GM18505 (cell line): Measurements from ENCODE around the gene MGP.

Experiments used
- ATAC-seq: cut with Tn5 transposase; IDR thresholded peaks from one replicate; pipeline ENCODE4 v1.9.1; 2021; ENCODE audit not compliant: unreplicated experiment
- POLR2A ChIP-seq: IDR thresholded peaks from 4 replicates; pipeline ENCODE4 v1.6.1; 2011; ENCODE audit warnings: borderline replicate concordance; ENCODE audit not compliant: insufficient read depth, insufficient read length; ENCODE audit errors: extremely low read depth

Gene MGP

DNA sequence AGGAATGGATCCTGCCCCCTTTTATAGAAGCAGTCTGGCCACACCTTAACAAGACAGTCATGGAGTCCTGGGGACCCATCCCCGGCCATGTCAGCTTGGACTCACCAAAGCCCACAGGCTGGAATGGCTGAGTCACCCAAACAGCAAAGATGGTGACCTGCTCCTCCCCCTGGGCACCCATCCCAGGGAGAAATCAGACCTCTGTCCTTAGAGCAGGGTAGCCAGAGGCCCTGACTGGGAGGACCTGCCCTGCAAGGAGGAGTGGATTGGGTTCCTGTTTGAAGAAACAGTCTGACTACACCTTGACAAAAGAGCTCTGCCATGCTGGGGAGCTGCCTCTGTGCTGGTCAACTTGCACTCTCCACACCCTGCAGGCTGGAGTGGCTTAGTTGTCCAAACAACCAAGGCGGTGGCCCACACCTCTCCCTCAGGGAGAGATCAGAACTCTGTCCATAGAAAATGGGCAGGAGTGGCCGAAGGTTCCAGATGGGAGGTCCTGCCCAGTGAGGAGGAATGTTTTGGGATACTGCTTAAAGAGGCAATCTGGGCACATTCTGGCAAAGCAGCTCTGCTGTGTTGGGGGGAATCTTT lies 16.6 kb downstream of the MGP start:
- no peak for TF ChIP-seq POLR2A
- no peak for ATAC-seq

DNA sequence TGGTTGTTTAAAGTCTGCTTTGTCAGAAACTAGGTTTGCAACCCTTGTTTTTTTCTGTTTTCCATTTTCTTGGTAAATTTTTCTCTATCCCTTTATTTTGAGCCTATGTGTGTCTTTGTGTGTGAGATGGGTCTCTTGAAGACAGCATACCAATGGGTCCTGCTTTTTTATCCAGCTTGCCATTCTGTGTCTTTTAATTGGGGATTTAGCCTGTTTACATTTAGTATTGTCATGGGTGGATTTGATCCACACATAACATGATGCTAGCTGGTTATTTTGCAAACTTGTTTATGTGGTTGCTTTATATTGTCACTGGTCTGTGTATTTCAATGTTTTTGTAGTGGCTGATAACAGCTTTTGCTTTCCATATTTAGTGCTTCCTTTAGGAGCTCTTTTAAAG lies 25.2 kb downstream of the MGP start:
- no peak for ATAC-seq
- no peak for TF ChIP-seq POLR2A

DNA sequence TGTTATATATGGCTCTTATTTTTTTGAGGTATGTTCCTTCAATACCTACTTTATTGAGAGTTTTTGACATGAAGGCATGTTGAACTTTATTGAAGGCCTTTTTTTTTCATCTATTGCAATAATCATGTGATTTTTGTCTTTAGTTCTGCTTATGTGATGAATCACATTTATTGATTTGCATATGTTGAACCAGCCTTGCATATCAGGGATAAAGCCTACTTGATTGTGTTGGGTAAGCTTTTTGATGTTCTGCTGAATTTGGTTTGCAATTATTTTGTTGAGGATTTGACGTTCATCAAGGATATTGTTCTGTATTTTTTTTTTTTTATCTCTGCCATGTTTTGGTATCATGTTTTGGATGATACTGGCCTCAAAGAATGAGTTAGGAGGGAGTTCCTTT lies 27.1 kb downstream of the MGP start:
- TF ChIP-seq POLR2A: no peak
- ATAC-seq: no peak

DNA sequence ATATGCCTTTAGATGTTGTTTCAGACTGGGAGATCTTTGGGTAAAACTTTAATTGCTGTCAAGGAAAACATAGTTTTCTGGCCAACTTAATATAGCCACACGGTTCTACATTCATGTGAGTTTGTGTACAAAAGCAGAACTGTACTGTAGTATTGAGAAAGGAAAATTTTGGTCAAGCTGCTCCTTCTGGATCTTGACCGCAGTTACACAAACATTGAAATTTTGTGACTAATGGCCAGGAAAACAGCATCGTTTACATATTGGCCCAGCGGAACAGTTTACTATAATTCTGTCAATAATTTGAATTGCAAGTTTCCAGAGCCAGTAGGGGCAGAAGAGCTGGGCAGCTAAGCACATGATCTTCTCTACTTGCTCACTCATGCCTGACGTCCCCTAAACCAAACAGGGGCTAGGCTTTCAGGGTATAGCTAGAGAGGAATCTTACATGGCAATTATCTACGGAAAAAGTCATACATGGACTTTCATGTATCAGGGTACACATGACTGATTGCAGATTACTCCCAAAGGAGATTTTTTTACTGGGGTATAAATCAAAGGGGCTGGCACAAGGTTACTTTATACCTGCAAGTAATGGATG lies 31.0 kb downstream of the MGP start:
- no peak for TF ChIP-seq POLR2A
- no peak for ATAC-seq

DNA sequence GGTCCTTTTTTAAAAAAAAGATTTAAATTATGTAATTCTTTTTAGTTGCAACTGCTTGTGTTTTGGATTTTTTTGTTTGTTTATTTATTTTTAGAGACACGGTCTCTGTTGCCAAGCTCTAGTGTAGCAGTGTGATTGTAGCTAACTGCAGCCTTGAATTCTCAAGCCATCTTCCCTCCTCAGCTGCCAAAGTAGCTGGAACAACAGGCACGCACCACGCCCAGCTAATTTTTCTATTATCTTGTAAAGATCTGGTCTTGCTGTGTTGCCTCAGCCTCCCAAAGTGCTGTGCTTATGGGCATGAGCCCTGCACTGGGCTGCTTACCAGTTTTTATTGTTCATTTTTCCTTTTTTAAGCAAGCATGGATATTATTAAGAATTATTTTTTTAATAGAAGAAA lies 31.7 kb downstream of the MGP start:
- ATAC-seq: no peak
- TF ChIP-seq POLR2A: no peak

DNA sequence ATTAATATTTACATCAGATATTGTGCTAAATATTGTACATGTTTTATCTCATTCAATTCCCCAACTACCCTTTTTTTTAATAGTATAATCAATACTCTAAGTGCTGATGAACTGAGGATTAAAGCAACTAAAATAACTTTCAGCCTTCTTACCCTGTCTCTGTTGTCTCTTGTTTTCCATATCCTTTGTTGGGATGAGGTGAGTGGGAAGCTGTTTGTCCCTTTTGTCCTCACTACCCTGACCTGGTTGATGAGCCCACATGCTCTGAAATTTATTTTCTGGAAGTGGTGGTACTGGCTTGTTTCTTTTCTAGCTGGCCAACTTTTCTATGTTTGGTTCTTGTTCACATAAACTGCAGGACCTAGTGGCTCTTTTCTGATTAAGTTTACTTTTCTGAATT lies 32.8 kb downstream of the MGP start:
- no peak for ATAC-seq
- TF ChIP-seq POLR2A: no peak

DNA sequence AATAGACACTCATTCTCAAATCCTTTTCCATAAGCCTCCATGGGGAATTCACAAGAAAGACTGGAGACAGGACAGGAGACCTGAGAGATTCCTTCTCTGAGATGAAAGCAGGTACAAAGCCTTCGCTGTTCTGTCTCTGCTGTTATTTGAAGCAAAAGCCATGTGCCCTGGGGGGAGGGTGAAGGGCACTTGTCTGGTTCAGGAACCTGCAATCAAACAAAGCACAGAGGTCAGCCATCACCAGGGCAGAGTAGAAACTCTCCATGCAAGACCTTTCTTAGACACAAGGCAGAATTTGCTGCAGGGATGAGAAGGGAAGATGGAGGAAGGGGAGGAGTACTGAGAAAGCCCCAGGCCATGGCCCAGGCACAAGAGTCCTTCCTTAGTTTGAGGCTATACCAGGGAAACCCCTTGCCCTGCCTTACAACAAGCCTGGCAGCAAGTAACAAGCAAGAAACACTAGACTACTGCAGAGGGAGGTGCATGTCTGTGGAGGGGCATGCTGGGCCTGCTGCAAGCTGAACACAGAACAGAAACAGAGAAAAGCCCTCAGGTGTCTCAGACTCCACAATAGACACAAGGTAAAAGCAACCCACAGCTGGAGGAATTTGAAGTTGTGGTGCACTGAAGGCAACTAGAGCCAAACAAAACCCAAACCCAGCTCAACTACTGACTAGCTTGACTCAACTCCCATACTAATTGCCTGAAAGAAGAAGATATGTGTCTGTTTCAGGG lies 34.6 kb downstream of the MGP start:
- no peak for TF ChIP-seq POLR2A

DNA sequence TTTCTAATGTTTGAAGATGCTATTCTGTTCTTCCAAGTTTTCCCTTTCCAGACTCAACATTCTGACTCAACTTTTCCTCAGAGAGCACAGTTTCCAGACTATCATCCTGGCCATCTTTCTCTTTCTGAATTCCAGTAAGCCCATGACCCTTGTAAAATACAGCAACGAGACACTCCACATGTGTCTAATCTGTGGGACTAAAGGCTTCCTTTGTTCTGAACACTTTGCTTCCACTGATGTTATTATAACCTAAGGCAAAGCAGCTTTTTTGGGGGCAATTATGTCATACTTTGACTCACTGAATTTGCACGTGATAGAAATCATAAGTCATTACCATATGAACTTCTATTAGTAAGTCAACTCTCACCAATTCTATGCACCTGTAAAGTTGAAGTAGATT lies 36.0 kb downstream of the MGP start:
- TF ChIP-seq POLR2A: no peak
- no peak for ATAC-seq

More for the DNA sequence above, 34.6 kb downstream of the MGP start:
- peak; percentile 58 for ATAC-seq

DNA sequence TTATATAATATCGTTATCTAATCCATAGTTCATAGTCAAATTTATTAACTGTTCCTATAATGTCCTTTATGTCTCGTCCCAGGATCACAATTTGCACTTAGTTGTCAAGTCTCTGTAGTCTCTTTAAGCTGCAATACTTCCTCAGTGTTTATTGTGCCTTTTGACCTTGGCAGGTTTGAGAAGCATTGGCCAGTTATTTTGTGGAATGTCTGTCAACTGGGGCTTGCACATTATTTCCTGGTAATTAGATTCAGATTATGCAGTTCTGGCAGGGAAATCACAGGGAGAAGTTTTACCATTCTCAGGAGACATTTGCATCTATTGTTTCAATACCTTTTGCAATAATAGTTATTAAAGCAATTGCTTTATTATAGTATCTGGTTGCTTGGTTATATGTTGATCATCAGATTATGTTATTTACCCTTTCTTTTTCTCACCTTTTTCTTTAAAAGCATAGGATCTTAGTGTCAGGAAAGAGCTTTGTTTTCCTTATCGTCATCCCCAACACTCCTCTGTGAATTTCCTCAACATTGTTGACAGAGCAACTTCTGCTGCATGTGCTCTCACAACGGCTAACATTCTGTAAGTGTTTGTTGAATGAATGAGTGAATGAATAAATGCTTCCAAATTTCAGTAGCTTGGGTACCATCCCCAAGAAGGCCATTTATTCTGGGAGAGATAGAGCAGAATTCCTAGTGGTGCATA lies 38.6 kb downstream of the MGP start:
- TF ChIP-seq POLR2A: no peak
- no peak for ATAC-seq

DNA sequence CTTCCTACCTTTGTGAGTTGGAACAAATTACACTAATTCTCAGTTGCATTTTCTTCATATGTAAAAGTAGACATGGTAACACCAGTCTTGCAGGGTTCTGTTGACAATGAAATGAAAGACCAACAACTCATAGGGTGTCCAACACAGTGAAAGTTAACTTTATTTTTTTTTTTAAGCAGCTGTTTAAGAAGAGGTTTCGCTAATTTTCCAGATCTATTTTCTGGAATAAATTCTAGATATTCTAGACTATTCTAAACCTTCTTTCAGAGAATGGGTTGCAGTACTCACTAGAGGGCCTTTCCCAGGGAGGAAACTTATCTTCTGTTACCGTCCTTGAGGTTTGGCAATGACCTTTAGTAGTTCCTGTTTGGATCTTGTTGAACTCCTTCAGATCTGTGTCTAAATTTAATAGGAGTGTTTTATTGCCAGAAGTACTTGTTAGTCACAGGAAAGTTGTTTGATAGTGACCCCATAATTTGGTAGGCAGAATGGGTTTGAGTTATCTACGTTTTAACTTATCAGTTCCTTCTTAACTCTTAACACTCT lies 39.5 kb downstream of the MGP start:
- ATAC-seq: no peak
- no peak for TF ChIP-seq POLR2A

DNA sequence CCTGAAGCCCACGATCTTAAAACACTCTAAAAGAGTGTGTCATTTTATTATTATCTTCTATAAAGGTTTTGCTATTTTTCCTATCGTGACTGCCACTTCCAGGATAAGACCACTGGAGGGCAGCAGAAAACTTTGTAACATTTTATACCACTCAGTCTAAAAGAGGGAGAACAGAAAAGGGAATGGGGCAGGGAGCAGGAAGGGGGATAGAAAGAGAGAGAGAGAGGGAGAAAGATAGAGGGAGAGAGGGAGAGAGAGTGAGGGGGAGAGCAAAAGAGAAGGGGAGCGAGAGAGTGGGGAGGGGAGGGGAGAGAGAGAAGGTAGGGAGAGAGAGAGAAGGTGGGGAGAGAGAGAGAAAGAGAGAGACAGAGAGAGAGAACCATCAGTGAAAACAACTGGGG lies 40.3 kb downstream of the MGP start:
- ATAC-seq: peak; percentile 50
- TF ChIP-seq POLR2A: no peak

DNA sequence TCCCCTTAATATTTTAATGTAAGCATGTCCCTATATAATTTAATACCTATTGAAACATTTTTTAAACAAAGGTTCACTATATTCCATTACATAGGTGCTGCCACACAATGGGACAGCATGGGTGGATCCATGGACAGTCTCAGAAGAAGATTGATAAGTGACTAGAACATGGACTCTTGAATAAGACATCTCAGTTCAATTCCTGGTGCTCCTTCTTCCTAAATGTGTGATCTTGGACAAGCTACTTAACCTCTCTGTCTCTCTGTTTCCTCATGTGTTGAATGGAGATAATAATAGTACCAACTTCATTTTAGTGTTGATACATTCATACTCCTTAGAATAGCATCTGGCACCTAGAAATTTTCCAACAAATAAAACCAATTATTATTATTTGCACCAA lies 41.3 kb downstream of the MGP start:
- no peak for ATAC-seq
- TF ChIP-seq POLR2A: no peak

DNA sequence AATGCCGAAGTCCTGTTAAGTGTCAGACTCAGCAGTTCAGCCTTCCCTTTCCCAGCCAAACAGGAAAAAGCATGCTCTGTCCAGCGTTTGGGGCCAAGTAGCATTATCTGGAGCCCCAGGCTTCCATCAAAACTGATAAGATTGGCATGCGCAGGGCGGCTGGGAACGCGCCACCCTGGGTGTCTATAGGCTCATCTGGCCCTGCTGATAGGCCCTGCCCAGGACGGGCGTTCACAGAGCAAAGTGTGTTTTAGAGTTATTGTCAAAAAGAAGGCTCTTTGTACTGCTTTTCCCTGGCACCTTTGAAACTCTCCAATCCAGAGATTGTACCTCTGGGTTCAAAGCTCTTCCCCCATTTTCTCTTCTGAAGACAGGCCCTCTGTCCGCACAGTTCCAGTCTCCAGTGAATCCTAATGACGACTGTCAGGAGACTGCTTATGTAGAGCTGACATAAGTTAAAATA lies 42.2 kb downstream of the MGP start, which contains the start of gene ART4:
Gene ART4 (minus strand): TSS at position 102 of the 463 bp plus-strand sequence. CDS start 413 bp downstream, outside the sequence.
- TF ChIP-seq POLR2A: no peak
- ATAC-seq: no peak
